Left renal pelvis (tissue), 4 donors: Measurements from ENCODE around the gene LHFPL6. TPM values are rescaled to one million over a fixed set of nuclear protein-coding genes. Genes with fewer than 3 reads are reported as not detected.

Source experiments
- DNase-seq, 4 donors: peaks; one replicate each; pipeline ENCODE4 v3.0.0-alpha.2; 2013; ENCODE audit warnings: low read depth in 4 of 4, low spot score in 3 of 4
- polyA plus RNA-seq, 4 donors: library from polyadenylated mRNA; unstranded; fragments of 120-200 nt; gene quantifications; one replicate each; pipeline ENCODE4 v1.2.1, GENCODE V29; 2013; ENCODE audit not compliant: insufficient read length in 4 of 4

The LHFPL6 gene
- polyA plus RNA-seq, 4 donors, result 30.8 to 64.7 (median 47.4) TPM

DNA sequence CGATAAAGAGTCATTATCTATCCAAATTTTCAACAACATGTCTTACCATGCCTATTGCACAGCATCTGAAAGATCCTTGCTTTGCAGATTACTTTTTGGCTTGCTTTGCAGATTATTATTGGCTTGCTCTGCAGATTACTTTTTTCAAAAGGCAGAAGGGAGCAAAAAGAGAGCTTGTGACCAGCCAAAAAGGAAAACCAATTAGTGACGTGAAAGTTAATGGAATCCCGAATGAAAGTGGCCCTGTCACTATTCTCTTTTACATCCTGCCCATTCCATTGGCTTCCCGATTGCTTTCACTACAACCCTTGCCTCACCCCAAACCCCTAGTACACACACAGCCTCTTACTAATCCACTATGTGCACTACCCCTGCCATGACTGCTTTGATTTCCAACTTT is 81.3 kb downstream of the LHFPL6 start:
- DNase-seq, result no peak

DNA sequence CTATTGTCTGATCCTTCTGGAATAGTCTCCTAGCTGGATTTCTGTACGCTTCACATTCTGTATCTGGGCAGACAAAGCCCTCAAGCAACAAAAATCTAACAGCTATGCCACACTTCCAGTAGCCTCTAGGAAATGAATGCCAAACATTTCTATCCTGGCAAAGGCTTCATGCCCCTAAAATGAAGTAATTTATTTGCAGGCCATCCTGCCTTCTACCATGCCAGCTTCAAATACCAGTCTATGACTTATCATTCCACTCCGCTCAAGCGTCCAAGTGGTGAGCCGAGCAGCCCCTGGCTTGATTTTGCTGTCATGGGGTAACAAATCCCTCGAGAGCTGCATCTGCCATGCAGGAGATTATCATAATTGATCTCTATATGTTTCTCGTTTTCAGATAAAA is 86.9 kb downstream of the LHFPL6 start:
- DNase-seq, result no peak

DNA sequence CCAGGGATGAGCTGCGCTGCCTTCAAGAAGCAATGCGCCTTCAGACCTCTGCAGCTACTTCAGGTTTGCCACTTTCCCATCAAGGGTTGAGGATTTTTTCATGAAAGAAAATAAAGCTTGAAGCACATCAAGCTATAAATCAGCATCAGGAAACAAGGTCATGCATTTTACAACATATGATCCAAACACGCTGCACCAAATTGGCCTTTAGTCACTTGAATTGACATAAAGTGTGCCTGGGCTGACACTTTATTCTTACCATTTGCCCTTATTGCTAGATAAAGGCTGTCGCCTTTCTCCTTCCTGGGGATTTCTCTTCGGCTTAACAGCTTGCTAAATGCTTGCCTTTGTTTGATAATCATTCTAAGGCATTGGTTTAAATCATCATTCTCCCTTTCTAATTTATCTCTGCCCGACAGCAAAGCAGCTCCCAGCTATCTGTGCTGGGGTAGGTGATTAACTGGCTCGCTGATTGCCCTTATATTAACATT is 87.7 kb downstream of the LHFPL6 start:
- DNase-seq, result no peak

DNA sequence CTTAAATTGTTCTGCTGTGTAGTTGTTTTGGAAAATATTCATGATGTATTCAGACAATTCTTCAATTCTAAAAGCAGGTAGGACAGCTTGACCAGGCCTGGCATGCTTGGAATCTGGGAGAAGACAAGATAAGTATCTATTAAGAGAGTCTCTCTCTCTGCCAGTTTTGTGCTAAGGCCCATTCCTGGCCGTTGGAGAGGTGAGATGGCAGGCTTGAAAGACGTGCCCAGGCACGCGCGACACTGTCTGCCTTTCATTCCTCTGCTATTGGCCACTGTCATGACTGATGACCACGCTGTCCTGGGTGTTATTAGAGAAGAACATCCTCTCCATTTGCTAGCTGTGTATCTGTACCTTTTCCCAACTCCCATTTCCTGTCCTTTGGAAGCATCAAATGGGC is 90.3 kb downstream of the LHFPL6 start:
- DNase-seq, result no peak

DNA sequence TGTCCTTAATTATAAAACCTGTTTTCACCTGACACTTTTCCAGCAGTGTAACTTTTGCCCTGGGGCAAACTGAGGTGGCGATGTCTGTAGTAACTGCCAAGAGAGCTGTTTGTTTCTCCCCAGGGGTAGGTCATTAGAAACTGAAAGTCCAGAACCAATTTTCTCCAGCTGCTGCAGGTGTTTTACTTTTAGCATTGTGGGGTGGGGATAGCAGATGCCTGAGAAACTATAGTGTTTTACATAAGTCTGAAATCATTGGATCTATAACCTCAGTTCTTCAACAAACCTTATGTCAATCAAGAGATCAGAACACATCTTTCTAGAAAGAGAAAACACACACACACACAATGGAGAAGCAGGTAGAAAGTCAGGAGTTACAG is 92.7 kb downstream of the LHFPL6 start:
- DNase-seq, result no peak

DNA sequence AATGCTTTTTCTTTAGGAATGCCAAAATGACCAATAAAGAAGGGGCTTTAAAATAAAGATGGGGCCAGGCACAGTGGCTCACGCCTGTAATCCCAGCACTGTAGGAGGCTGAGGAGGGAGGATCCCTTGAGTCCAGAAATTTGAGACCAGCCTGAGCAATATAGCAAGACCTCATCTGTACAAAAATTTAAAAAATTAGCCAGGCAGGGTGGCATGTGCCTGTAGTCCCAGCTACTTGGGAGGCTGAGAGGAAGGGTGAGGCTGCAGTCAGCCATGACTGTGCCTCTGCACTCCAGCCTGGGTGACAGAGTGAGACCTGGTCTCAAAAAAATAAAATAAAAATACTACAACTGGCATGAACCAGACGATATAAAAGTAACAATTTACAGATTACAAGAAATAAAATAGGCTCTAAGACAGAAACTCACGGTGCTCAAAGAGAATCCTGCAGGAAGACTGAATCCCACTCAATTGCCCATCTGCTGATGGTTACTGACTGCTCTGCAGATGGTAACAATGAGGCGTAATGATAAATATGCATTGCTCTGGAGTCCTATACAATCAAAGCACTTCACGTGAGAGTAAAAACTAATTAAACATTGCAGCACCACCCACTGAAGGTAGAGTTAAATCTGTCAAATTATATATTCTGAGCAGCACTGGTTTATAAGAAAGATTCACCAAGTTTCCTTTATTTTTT is 93.2 kb downstream of the LHFPL6 start:
- no peak for DNase-seq

DNA sequence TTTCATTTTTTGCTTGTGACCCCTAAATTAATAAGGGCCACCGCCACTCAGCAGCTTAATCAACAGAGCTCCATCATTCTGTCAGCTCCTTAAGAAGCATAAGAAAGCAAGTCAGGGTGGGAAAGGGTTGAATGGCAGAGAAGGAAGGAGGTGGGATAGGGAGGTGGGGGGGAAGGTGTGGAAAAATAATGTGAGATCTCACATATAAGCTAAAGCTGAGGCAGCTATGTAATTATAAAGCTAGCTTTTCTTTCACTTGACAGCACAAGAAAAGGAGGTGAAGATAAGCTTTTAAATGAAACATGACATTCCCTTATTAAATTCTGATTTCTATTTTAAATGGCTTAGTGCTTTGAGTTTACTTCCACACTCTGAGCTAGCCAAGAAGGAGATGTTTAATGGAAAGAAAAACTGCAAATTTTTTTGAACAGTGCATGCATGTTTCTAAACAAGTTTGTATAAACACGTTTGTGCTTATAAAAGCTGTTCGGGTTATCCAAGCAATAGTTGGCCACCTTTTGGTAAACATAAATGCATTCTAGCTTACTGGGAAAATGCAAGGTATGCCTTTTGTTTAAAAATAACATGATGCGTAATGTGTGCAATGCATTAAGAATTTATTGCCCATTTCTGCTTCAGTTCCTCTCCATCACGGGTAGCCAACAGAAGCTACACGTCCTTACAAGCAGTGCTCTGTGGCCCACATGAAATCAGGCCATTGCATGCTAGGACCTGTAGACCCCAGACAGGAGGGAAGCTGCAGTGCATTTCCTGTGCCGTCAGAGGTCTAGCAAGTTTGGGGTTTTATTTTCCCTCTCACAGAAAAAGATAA is 96.2 kb downstream of the LHFPL6 start:
- DNase-seq, result no peak

DNA sequence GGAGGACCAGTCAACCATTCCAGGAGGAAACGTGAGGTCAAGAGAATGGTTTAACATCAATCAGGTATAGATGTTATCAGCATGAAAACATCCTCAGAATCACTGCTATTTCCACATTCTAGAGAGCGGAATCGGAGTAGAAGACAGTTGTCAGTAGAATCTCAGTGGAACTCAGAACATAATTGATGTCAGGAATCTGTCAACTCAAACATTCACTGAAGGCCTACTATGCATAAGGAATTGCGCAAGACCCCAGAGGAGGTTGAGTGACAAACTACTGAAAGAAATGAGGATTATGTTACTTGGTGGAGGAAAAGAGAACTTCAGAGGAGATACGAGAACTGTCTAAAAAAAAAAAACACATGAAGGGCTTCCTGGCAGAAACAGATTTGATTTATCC is 97.8 kb downstream of the LHFPL6 start:
- DNase-seq, result no peak

DNA sequence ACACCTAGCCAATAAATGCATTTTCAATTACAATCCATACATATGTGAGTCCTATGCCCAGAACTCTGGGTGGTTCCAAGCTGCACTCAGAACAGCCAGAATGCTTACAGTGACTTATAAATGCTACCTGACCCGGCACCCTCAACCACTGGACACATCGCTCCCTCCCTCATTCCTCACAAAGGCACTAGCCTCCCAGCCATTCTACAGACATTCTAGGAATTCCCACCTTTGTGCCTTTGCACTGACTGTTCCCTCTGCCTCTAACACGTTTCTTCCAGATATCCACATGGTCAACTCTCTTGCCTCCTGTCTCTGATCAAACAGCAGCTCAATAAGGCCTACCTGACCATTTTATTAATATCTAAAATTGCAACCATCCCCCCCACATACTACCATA is 99.9 kb downstream of the LHFPL6 start:
- no peak for DNase-seq

DNA sequence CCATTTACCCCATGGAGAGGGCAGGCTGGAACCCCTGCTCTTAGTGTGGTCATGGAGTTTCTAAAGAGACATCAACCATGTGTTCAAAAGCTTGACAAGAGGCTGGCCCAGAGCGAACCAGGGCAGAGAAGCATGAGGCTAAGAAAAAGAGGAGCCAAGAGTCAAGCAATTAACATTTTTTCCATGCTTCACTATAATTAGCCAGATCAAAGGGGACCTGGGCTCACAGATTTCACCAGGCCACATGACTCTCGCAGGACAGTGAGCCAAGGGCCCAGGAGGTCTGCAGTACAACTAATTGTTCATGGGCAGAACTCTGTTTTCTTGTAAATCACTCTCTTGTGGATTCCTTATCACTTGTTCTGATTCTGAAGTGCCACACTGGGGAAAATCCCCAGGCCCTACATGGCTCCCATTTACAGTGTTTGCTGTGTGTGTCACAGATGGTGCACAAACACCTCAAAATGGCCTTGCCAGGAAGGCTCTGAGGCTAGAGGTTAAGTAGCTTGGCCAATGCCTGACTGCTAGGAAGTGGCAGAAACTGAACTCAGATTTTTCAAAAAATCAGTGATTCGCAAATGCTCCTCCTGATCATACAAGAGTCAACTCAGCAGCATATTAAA is 101.2 kb downstream of the LHFPL6 start:
- DNase-seq, result no peak

DNA sequence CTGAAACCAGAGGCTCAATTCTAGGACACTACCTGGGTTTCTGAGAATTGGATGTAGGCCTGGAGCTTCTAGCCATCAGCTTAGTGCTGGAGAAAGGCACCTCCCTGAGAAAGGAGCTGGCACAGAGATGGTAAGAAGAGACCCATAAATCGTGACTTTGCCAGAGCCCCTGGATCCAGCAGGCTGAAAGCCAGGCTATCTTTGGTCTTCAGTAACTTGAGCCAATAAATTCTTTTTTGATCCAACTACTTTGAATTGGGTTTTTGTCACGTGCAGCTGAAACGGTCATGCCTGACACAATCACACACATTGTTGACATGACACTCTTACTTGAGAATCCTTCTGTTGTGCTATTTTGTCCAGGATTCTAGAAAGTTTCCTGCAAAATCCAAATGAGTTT is 103.4 kb downstream of the LHFPL6 start:
- DNase-seq, result no peak

DNA sequence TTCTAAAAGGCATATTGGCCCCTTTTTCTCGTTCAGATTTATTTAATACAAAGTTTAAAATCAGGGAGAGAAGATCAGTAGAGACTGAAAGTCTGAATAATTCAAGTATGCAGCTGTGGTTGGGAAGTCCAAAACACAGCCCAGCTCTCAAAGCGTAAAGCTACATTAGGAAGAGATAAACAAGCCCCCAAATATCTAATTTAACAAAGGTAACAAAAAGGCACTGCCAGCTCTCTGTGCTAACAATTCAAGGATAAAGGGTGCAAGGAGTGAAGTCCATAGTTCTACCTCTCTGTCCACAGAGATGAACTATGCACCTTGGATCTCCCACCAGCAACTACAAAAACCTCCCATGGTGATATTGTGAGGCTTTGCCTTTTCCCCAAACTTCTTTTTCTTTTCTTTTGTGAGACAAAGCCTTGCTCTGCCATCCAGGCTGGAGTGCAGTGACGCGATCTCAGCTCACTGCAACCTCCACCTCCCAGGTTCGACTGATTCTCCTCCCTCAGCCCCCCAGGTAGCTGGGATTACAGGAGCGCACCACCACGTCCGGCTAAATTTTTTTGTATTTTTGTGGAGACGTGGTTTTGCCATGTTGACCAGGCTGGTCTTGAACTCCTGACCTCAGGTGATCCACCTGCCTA is 104.4 kb downstream of the LHFPL6 start:
- DNase-seq, result no peak

DNA sequence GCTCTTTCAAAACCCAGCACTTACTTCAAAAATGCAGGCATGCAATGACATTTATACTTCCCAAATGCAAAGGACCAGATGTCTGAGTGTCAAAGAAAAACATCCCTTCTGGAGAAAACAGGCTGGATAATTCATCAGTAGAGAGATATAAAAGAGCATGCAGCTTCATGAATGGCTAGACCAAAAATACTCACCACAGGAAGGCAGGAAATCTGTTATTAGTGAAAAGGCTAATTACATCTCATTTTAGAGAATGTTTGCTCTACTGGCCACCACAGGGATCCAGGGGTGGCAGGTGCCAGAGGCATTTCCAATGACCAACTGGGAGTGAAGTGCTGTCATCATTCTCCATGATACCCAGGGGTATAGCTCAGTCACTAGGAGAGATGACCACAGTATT is 106.5 kb downstream of the LHFPL6 start:
- no peak for DNase-seq

DNA sequence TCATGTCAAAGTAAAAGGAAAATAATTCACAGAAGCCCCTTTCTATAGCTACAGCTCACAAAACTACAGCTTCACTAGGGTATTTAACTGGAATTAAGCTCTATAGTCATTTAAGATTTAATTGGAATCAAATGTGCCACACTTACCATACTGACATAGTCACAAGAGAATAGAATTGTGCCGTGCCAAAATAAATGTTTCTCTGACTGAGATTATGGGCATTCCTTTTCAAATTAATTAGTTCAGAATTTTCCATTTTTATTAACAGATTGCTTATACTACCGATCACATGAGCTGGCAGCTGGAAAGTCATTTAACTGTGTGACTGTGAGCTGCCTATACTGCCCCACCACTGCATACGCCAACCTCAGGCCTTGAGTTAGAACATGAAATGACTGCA is 108.4 kb downstream of the LHFPL6 start:
- DNase-seq, result no peak

DNA sequence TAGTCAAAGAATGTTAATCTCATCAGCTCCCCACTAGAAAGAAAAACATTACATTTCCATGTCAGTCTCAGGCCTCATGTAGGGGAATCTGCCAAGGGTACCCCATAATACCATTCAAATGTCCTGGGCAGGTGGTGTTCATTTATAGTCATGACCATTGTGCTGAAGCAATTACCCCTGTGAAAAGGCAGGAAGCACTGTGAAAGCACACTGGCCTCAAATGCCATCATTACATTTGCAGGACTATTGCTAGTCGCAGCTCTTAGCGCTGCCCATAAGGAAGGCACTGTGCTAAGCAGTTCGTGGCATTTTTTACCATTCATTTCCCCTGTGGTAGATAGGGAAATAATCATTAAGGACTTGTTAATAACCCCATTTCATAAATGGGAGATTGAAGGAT is 109.0 kb downstream of the LHFPL6 start:
- no peak for DNase-seq

DNA sequence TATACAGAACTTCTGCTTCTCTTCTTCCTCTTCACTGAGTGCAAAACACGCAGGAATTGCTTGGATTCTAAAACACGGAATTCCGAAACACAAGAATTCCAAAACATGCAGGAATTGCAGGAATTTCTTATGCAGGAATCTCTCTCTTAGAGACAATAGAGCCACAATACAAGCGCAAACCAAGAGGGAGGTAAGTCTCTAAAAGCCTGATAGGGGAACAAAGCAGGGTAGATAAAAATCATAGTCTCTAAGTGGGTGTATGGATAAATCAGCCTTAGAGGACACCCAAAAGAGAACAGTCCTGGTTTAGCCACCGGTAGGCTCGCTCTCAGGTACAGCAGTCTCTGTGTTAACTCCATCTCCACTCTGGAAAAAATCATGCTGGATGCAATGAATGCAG is 112.9 kb downstream of the LHFPL6 start:
- no peak for DNase-seq

DNA sequence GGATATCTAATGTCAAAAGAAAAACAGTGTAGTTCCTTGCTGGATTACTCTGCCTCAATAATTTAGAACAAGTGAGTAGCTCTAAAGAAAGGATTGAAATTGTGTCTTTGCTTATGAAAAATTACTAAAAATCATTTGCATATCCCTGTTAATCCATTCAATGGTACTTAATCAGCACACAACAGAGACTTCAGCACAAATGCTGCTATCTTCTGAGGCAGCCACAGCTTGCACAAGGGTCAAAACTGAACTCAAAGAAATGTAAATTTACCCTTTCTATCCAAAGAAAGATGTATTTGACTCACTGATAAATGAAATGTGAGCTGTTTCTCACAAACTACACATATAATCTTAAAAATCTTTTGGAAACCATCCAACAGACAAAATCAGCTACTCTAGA is 116.2 kb downstream of the LHFPL6 start:
- DNase-seq, result no peak

DNA sequence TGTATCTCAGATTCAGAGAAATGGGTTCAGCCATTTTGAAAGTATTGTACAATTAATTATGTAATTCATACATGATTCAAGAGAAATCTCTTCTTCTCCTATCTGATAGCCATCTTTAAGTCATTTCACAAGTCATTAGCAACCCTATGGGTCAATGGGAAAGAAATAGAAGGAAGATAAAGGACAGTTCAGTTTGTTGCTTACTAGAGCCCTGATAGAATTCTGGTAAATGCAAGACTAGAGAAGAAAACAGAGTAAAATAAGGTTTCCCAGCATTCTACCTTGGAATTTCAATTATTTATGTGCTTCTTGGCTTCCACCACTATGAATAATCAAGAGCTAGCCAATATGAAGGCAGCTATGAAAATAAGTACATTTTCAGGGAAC is 117.7 kb downstream of the LHFPL6 start:
- no peak for DNase-seq

DNA sequence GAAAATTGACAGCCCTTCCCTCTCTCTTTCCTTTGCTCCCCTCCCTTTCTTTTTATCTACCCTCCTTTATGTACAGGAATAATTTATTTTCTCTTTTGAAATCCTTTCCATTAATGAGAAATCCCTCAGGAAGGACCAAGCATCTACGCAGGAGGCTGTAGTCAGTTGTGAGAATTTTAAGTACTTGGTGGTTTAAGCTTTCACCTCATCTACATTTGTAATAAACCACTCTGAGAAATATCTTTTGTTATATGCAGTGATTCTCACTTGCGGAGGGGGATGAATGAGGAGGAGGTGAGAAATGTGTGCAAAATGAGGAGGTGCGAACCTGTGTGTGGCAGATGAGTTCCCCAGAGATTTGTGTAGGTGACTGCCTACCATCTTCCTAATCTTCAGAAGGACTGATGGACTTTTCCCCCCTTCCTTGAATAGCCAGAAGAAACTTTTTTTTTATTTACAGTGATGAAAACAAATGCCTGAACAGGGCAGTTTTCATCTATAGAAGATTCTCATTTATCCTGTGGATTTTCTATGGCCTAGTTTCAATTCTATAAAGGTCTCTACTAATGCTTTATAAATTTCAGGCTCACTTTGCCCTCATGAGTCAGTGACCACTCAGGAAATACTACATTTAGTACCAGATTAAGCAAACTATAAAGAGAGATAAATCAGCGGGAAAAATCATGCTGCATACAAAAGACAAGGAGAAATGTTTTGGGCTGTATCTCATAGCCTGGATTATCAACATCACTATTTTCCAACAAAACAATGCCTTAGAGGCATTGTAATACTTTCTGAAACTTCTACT is 118.3 kb downstream of the LHFPL6 start:
- no peak for DNase-seq

DNA sequence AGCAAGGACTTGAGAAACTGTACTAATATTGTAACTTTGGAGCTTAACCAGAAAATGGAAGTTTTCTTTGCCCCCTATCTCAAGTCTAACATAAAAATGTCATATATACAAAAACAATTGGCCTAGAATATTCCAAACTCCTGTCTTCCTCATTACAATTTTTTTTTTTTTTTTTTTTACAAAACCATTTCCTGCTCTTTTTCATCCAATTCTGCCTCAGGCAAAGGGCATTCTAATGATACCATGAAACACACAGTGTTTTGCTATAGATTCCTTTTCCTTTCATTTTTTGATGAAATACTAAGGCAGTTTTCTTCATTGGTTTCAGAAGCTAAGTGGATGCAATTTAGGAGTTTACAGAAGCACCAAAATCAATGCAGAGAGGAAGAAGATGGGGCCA is 119.7 kb downstream of the LHFPL6 start:
- no peak for DNase-seq
